GM21515 (cell line): Measurements from ENCODE around the gene KIF22.

Experiments
- ATAC-seq: cut with Tn5 transposase; IDR thresholded peaks from one replicate; pipeline ENCODE4 v1.9.1; 2021; ENCODE audit not compliant: unreplicated experiment

KIF22 gene

DNA sequence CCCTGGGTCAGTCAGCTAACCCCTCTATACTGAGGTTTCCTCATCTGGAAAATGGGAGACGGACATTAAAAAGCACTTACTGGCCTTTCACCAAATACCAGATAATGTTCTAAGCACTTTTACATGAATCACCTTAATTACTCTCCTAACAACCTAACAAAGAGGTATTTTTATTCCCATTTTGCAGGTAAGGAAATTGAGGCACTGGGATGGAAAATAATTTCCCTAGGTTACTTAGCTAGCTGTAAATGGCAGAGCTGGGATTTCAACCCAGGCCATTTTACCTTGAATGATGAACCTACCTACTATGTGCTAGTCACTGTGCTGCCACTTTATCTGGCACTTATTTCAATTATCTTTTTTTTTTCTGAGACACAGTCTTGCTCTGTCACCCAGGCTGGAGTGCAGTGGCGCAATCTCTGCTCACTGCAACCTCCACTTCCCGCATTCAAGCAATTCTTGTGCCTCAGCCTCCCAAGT is 3.7 kb downstream of the KIF22 start:
- ATAC-seq: no peak

DNA sequence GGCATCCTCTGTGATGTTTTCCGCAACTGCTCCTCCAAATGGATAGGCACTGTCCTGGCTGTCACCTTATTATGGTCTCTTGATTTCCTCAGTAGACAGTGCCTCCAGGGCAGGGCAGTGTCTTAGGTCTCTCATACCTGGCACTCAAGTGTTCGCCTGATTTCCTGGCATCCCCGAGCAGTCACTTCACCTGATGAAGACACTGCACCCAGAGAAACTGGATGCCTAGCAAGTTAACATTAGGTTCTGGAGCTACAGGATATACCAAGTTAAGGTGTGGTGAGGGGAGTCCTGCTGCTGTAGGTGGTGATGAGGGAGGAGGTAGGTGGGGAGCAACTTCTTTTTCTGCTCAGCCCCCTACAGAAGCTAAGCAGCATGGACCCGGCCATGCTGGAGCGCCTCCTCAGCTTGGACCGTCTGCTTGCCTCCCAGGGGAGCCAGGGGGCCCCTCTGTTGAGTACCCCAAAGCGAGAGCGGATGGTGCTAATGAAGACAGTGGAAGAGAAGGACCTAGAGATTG is 11.9 kb downstream of the KIF22 start:
- ATAC-seq: no peak

DNA sequence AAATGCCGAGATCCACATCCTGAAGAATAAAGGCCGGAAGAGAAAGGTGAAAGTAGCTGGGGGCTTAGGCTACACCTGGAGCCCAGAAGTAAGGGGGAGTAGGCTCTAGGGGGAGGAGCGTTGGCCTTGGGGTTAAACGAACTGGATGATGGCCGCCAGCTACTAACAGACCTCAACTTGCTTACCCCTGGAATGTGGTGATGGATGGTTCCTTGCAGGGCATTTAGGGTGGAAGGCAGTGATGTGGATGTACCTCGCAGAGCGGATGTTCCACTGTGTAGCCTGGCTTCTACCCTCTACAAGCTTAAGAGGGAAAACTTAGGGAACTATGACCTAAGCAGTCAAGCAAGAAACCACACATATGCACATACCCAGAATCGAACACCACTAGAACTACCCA is 13.5 kb downstream of the KIF22 start:
- no peak for ATAC-seq

GRCh38 chr16:29804455-29805231 is 14.1 kb downstream of the KIF22 start:
- no peak for ATAC-seq

GRCh38 chr16:29805232-29806098 is 14.9 kb downstream of the KIF22 start:
- peak; percentile 48 for ATAC-seq

DNA sequence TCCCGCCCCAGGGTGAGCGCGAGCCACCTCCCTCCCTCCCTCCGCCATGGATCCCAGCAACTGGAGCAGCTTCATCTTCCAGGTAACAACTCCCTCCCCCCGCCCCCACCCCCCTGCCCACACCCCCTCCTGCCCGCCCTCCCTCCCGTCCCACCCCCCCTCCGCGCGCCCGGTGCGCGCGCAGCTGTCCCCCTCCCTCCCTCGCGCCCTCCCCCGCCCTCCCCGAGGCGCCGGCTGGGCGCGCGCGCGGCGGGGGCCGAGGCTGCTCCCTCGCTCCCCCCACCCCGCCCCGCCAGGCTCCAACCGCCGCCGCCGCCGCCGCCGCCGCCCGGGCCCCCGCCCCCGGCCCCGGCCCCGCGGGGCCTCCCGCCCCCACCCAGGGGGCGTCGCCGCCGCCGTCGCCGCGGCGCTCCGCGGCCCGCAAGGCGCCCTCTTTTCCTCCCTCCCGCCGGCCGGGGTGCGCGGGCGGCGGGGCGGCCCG is 15.6 kb downstream of the KIF22 start, which contains the start of gene MAZ:
MAZ (plus strand) TSS at position 431 of the 481 bp plus-strand sequence. CDS start 173 bp downstream, outside the sequence.
- no peak for ATAC-seq

- no peak for ATAC-seq
These were observed 16.3 kb downstream of the KIF22 start for GRCh38 chr16:29806641-29807425.

DNA sequence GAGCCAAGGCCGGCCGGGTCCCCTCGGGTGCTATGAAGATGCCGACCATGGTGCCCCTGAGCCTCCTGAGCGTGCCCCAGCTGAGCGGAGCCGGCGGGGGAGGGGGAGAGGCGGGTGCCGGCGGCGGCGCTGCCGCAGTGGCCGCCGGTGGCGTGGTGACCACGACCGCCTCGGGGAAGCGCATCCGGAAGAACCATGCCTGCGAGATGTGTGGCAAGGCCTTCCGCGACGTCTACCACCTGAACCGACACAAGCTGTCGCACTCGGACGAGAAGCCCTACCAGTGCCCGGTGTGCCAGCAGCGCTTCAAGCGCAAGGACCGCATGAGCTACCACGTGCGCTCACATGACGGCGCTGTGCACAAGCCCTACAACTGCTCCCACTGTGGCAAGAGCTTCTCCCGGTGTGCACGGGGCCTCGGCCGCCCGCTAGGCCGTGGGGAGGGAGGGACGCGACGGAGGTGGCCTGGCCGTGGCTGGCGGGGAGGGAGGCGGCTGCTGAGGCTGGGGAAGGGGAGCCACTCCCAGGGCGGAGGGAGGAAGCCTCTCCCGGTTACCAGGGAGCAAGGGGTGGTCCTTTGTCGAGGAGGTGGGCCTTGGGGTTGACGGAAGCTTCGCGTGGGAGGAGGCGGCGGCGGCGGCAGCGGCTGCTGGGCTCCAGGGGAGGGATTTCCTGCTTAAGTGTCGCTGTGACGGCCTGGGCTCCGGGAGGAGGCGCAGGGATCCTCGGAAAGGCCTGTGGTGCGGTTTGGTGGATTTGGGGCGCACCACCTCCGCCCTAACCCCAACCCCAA is 17.1 kb downstream of the KIF22 start:
- no peak for ATAC-seq

DNA sequence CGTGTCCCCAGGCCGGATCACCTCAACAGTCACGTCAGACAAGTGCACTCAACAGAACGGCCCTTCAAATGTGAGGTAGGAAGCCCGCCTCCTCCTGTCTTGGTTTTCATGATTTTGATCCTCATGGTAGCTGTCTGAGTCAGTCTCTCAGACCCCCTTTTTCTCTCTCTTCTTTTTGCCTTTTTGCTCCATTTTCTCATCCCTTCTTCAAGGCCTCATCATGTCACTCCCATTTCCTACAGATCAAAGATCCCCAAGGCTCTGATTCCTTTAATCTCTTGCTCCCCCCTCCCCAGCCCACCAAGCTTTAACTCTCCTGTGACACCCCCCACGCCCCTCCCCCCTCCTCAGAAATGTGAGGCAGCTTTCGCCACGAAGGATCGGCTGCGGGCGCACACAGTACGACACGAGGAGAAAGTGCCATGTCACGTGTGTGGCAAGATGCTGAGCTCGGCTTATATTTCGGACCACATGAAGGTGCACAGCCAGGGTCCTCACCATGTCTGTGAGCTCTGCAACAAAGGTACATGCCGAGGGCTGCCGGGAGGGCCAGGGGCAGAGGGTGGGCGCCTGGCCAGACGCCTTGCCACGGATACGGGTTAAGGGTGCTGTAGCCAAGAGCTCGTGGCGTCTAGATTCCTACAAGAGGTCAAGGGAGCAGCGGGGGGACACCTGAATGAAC is 17.8 kb downstream of the KIF22 start:
- ATAC-seq: no peak

DNA sequence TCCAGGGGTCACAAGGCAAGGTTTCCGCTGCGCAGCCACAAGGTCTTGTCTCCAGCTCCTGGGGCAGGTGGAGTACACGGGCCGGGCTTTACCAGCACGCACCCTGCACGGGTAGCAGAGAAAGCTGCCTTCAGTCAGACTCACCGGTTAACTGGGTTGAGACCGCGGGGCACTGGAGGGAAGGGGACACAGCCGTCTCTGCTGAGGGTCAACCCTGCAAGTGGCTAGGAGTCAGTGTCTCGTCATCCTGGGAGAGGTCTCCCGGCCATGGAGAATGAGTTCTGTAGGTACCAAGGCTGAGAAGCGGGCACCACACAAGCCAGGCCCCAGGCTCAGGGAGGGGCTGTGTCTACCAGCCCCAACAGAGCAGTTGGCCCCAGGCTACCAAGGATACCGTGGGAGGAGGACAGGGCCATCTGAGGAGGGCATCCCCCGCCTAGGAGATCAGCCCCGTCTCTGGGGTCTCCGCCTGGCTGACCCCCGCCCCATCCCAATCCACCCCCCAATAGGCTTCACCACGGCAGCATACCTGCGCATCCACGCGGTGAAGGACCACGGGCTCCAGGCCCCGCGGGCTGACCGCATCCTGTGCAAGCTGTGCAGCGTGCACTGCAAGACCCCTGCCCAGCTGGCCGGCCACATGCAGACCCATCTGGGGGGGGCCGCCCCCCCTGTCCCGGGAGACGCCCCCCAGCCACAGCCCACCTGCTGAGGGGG is 18.6 kb downstream of the KIF22 start:
- ATAC-seq: no peak

- ATAC-seq: no peak
These were observed 19.5 kb downstream of the KIF22 start for GRCh38 chr16:29809850-29810698.

- ATAC-seq: no peak
These were observed 20.2 kb downstream of the KIF22 start for GRCh38 chr16:29810699-29811169.

DNA sequence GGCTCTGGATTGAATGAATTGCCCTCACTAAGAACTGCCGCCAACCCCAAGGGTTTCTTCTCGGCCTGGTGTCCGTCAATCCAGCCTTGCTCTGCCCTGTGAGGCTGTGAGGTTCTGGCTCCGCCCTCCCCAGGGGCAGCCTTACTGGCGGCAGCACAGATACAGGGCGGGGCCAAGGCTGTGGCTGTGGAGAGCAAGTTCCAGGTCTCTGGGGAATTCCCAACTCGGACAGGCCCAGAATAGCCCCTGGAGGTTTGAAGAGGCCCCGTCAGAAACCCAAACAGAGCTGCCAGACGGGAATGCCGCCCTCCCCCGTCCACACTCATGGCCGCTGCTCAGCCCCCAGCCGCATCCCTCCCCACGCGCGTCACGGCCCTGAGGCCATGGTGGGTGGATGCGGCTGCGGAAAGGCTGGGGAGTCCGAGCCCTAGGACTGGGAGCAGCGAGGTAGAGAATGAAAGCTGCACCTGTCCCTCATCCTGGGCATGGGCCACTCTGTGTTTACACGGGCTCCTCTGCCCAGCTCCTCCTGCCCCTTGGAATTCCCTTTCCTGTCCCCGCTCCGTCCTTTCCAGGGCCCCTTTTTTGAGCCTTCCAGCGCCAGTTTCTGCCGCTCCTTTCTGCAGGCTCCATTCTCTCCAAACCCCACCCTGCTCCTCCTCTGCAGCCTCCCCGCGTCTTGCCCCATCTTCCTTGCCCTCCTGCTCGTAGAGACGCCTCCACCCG is 20.8 kb downstream of the KIF22 start:
- peak; percentile 35 for ATAC-seq

- ATAC-seq: no peak
These were observed 21.5 kb downstream of the KIF22 start, which contains the start of gene PRRT2 for GRCh38 chr16:29811896-29812665. Gene PRRT2 (plus strand): TSS chr16:29812193. CDS start chr16:29813055, 862 bp downstream.

GRCh38 chr16:29812754-29813643 is 22.4 kb downstream of the KIF22 start:
- ATAC-seq: no peak
